Testis (tissue), 5 donors: ENCODE data around the gene PRR23A. TPM values are rescaled to one million over a fixed set of nuclear protein-coding genes. Genes with fewer than 3 reads are reported as not detected.

Source experiments
- DNase-seq: peaks from one replicate; pipeline ENCODE4 v3.0.0-alpha.2; 2019
- H3K27ac ChIP-seq, 2 donors: fragments of 200-600 bp; sonication (generic); one replicate each; pipeline ENCODE4 v1.5.1; 2019
- H3K27me3 ChIP-seq: fragments of 200-600 bp; sonication (generic); one replicate; pipeline ENCODE4 v1.5.1; 2019
- H3K36me3 ChIP-seq: fragments of 200-600 bp; sonication (generic); one replicate; pipeline ENCODE4 v1.5.1; 2017; ENCODE audit warnings: low read depth; ENCODE audit errors: missing control alignments
- H3K4me1 ChIP-seq: fragments of 200-600 bp; sonication (generic); one replicate; pipeline ENCODE4 v1.5.1; 2019
- H3K4me3 ChIP-seq, 2 donors: fragments of 200-600 bp; sonication (generic); one replicate each; pipeline ENCODE4 v1.5.1; 2017 to 2019
- H3K9me3 ChIP-seq: fragments of 200-600 bp; sonication (generic); one replicate; pipeline ENCODE4 v1.5.1; 2017
- CTCF ChIP-seq, 3 experiments: fragments of 450-650 bp in 2 of 3; fragments of 200-600 bp in 1 of 3; sonication (generic) in 1 of 3; IDR thresholded peaks; one replicate each; pipeline ENCODE4 v1.5.1; 2016 to 2019; ENCODE audit warnings: antibody characterized with exemption in 3 of 3, mild to moderate bottlenecking in 2 of 3, moderate library complexity in 1 of 3
- POLR2A ChIP-seq: fragments of 450-650 bp; IDR thresholded peaks from one replicate; pipeline ENCODE4 v1.6.1; 2017; ENCODE audit warnings: antibody characterized with exemption, mild to moderate bottlenecking, moderate library complexity
- WGBS, 2 donors: methylation state at CpG; one replicate each; pipeline ENCODE4 v1.1.5; 2018; 5-methylcytosine and 5-hydroxymethylcytosine counted together
- intact Hi-C: fragments of 100-400 bp; cut with DNase I; formaldehyde crosslinking; loops from one replicate; pipeline ENCODE4 v1.15.1; 2023; ENCODE audit warnings: low total_unique reads
- long read RNA-seq, 2 donors: transcript quantifications; one replicate each; lab custom pipeline, GENCODE V29; 2026
- polyA plus RNA-seq: library from polyadenylated mRNA; stranded (reverse); fragments of 350-450 nt; fragmentation: Illumina TruSeq; extraction: RNeasy Lipid Tissue Mini Kit (QIAGEN cat#74804); gene quantifications from one replicate; pipeline ENCODE4 v1.2.3, GENCODE V29; 2014; ENCODE audit warnings: low read depth, low replicate concordance; ENCODE audit not compliant: insufficient read depth
- total RNA-seq, 2 donors: library from RNA; depleted of rRNA; stranded (reverse); fragments of >200 nt; gene quantifications; one replicate each; pipeline ENCODE4 v1.2.3, GENCODE V29; 2016

PRR23A gene
- total RNA-seq (10 to 100 TPM in 1 of 2 donors, 1 to 10 TPM in 1; 6.6 to 14.8 TPM), polyA plus RNA-seq (2.8 TPM)
- long read RNA-seq, donor 1, partial matches to known transcripts: 0 of 1 reads
- long read RNA-seq, donor 1, other reads (novel, unspliced or antisense): 0 of 1 reads
- long read RNA-seq, donor 2: 0 reads

- 60 to 63% methylated on average over 19 to 53 of the region's 60 CpGs for WGBS, 2 donors
- H3K4me1 ChIP-seq: no peaks in the 10 kb centered on the region
- no peaks in the 10 kb centered on the region for H3K36me3 ChIP-seq
- peak; percentile 88 for DNase-seq
- no peak for TF ChIP-seq CTCF (IDR thresholded peaks at IDR 0.05)
- TF ChIP-seq POLR2A: no peak
- intact Hi-C loops: no loop called here
- no peak within 1 kb of the TSS for H3K27ac ChIP-seq
- H3K4me3 ChIP-seq: peak within 1 kb of the TSS; percentile 46 to 63
- no peaks in the 10 kb centered on the region for H3K9me3 ChIP-seq
- no peaks in the 10 kb centered on the region for H3K27me3 ChIP-seq
These were observed at the start of gene PRR23A for GRCh38 chr3:139006051-139006716. Gene PRR23A, minus strand, starts transcription at chr3:139006268. Its CDS starts 0 bp downstream, at chr3:139006268.

- no peak for DNase-seq
- no peaks in the 10 kb centered on the region for H3K4me1 ChIP-seq
- no peaks in the 10 kb centered on the region for H3K36me3 ChIP-seq
- intact Hi-C loops: no loop called here
- H3K27me3 ChIP-seq: no peaks in the 10 kb centered on the region
- no peak for TF ChIP-seq POLR2A
- TF ChIP-seq CTCF (IDR thresholded peaks at IDR 0.05): no peak
- 73 to 87% methylated on average over 2 of the region's 2 CpGs for WGBS, 2 donors
- no peaks in the 10 kb centered on the region for H3K9me3 ChIP-seq
- H3K4me3 ChIP-seq: no peak overlapping the region
- no peak overlapping the region for H3K27ac ChIP-seq
These were observed 46.9 kb upstream of the PRR23A start for GRCh38 chr3:139052802-139053600.

GRCh38 chr3:139044366-139045210 is 38.5 kb upstream of the PRR23A start, which contains the start of gene PRR23C:
Gene PRR23C, minus strand, starts transcription at chr3:139044892. Its CDS starts 272 bp downstream, at chr3:139044620.
- intact Hi-C loops: no loop called here
- peak within 1 kb of the TSS; percentile 22 to 54 for H3K4me3 ChIP-seq
- peak; percentile 72 for DNase-seq
- H3K27ac ChIP-seq: no peak within 1 kb of the TSS
- no peaks in the 10 kb centered on the region for H3K4me1 ChIP-seq
- no peaks in the 10 kb centered on the region for H3K36me3 ChIP-seq
- no peaks in the 10 kb centered on the region for H3K27me3 ChIP-seq
- TF ChIP-seq CTCF (IDR thresholded peaks at IDR 0.05): peak in 2 of 3 experiments; percentile 35 to 46
- no peak for TF ChIP-seq POLR2A
- WGBS, 2 donors: 47 to 66% methylated on average over 11 to 58 of the region's 77 CpGs
- no peaks in the 10 kb centered on the region for H3K9me3 ChIP-seq

GRCh38 chr3:139043554-139044365 is 37.7 kb upstream of the PRR23A start:
- Histone ChIP-seq H3K9me3 (no peaks in the 10 kb centered on the region), H3K36me3 (no peaks in the 10 kb centered on the region), H3K27ac (no peak overlapping the region), H3K4me3 (peak overlapping the region; percentile 22 to 54), H3K4me1 (no peaks in the 10 kb centered on the region), H3K27me3 (no peaks in the 10 kb centered on the region)
- whole genome bisulfite sequencing, 2 donors: 63 to 67% methylated on average over 17 to 50 of the region's 50 CpGs
- no peak for DNase-seq
- intact Hi-C loops: no loop called here
- no peak for TF ChIP-seq POLR2A
- no peak for TF ChIP-seq CTCF (IDR thresholded peaks at IDR 0.05)
